ENCODE data around the gene TBC1D22A.

DNA sequence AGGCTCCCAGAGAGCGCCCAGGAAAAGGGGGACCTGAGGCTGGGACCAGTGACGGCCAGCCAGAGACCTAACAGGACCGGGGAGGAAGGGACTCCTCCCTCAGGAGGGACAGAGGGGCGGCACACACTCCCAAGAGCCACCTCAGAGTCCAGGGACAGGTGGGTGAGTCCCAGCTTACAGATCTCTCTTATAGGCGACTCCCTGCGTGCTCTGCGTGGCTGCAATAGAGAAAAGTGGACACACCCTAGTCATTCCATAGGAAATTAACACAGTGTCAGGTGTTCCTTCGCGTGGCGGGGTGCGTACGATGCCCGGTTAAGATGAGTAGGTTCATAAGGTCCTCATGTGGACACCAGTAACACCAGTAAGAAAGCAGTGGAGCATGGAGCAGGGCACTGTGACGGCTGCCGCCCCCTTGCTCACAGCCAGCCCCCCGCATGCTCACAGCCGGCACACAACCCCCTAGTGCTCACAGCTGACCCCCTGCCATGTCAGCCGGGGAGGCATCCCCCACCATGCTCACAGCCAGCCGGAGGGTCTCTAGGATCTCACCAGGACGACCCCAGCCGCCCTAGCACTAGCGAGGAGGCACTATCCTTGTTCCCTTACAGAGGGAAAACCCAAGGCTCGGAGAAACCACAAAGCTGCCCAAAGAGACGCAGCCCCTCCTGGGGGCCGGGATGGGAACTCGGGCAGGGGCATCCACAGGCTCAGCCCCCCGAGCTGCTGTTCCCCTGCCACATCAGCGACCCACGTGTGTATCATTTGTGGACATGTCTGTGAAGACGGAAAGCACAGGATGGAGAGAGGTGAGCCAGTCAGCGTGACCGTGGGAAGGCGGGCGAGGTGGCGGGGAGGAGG is 426.8 kb downstream of the TBC1D22A start:
- TF ChIP-seq POLR2A (IDR thresholded peaks at IDR 0.05), result no peak
- TF ChIP-seq, protein P1, sequence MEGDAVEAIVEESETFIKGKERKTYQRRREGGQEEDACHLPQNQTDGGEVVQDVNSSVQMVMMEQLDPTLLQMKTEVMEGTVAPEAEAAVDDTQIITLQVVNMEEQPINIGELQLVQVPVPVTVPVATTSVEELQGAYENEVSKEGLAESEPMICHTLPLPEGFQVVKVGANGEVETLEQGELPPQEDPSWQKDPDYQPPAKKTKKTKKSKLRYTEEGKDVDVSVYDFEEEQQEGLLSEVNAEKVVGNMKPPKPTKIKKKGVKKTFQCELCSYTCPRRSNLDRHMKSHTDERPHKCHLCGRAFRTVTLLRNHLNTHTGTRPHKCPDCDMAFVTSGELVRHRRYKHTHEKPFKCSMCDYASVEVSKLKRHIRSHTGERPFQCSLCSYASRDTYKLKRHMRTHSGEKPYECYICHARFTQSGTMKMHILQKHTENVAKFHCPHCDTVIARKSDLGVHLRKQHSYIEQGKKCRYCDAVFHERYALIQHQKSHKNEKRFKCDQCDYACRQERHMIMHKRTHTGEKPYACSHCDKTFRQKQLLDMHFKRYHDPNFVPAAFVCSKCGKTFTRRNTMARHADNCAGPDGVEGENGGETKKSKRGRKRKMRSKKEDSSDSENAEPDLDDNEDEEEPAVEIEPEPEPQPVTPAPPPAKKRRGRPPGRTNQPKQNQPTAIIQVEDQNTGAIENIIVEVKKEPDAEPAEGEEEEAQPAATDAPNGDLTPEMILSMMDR (IDR thresholded peaks at IDR 0.05), result no peak
